Choroid plexus epithelial cell (primary cell): ENCODE data around the gene CNNM2.

ENCODE experiments used
- DNase-seq: peaks from one replicate; pipeline ENCODE4 v3.0.0-alpha.2; 2010; ENCODE audit warnings: low read depth
- H3K4me3 ChIP-seq: 2 replicates; pipeline ENCODE4 v1.5.1; 2011; ENCODE audit warnings: low read depth, mild to moderate bottlenecking, control low read depth, low read length, moderate library complexity
- TF ChIP-seq, protein P1 (sequence below): conservative IDR thresholded peaks from 2 replicates; pipeline ENCODE4 v1.5.1; 2011; ENCODE audit warnings: low read depth, mild to moderate bottlenecking, control low read depth, inconsistent platforms, low read length, moderate library complexity

The CNNM2 gene

DNA sequence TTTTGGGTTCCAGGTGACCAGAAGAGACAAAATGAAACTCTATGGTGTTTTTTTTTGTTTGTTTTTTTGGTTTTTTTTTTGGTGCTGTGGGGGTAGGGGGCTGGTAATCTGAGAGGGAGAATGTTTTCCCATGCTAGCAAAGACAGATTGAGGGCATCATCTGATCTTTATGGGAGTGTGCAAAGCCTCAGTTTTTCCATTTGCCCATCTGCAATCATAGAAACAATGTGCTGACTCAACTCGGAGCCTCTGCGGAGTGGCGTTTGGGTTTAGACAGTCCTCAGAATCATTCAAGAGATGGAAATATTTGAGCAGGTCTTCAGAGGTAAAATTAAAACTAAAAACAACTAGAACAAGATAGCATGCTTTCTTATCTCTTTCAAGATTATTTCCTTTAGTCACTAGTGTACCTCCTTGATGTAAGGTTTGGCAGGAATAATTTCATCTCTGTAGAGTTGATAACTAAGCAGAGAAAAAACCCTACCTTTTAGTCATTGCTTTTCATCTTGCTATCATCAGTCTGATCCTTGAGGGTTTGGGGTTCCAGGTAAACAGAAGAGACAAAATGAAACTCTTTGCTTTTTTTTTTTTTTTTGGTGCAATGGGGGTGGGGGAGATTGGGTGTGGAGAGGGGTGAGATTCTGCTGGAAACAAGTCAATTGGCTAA lies 18.0 kb downstream of the CNNM2 start:
- no peak for DNase-seq
- no peak overlapping the region for H3K4me3 ChIP-seq
- TF ChIP-seq, protein P1, sequence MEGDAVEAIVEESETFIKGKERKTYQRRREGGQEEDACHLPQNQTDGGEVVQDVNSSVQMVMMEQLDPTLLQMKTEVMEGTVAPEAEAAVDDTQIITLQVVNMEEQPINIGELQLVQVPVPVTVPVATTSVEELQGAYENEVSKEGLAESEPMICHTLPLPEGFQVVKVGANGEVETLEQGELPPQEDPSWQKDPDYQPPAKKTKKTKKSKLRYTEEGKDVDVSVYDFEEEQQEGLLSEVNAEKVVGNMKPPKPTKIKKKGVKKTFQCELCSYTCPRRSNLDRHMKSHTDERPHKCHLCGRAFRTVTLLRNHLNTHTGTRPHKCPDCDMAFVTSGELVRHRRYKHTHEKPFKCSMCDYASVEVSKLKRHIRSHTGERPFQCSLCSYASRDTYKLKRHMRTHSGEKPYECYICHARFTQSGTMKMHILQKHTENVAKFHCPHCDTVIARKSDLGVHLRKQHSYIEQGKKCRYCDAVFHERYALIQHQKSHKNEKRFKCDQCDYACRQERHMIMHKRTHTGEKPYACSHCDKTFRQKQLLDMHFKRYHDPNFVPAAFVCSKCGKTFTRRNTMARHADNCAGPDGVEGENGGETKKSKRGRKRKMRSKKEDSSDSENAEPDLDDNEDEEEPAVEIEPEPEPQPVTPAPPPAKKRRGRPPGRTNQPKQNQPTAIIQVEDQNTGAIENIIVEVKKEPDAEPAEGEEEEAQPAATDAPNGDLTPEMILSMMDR, result no peak

GRCh38 chr10:102941401-102941800 lies 23.3 kb downstream of the CNNM2 start:
- H3K4me3 ChIP-seq, result no peak overlapping the region
- no peak for DNase-seq
- TF ChIP-seq, protein P1, result no peak

GRCh38 chr10:102945449-102945848 lies 27.4 kb downstream of the CNNM2 start:
- TF ChIP-seq, protein P1, result no peak
- no peak for DNase-seq
- no peak overlapping the region for H3K4me3 ChIP-seq

DNA sequence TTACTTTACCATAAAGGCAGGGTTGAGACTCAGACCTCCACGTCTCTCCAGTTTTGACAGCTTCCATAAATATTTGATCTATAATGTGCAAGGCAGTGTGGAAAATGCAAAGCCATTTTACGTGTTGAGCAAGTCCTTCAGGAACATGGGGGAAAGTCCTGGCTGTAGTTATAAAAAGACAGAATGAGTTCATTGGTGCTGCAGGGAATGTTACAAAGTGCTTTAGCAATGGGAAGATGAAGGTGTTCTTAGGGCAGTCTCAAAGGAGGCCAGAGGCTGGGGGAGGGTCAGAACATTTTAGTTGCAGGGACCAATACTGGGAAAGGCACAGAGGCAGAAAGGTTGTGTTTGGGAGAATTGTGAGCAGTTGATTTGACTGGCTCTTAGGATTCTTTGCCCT lies 27.9 kb downstream of the CNNM2 start:
- DNase-seq, result no peak

GRCh38 chr10:102946992-102947391 lies 28.9 kb downstream of the CNNM2 start:
- TF ChIP-seq, protein P1, result no peak
- DNase-seq, result no peak
- no peak overlapping the region for H3K4me3 ChIP-seq

More for the DNA sequence above, 27.9 kb downstream of the CNNM2 start:
- no peak overlapping the region for H3K4me3 ChIP-seq
- TF ChIP-seq, protein P1, result no peak

- TF ChIP-seq, protein P1, result no peak
- DNase-seq, result no peak
- no peak overlapping the region for H3K4me3 ChIP-seq
These were observed 30.1 kb downstream of the CNNM2 start for GRCh38 chr10:102948176-102948575.

- H3K4me3 ChIP-seq, result no peak overlapping the region
- DNase-seq, result no peak
- TF ChIP-seq, protein P1, result no peak
These were observed 30.7 kb downstream of the CNNM2 start for GRCh38 chr10:102948786-102949185.
